Heart left ventricle (tissue), 16 donors: Measurements from ENCODE around the gene IL34. TPM values are rescaled to one million over a fixed set of nuclear protein-coding genes. Genes with fewer than 3 reads are reported as not detected.
A peak's percentile ranks its signal among the peaks of the same experiment; 100 is the strongest.

Source experiments
- ATAC-seq, 4 donors: fragments of 200-7000 bp; cut with Tn5 transposase; one replicate each; pipeline ENCODE4 v1.9.1; 2020 to 2022; ENCODE audit warnings: moderate library complexity in 4 of 4, mild to moderate bottlenecking in 3 of 4, moderate number of reproducible peaks in 1 of 4
- DNase-seq, 5 donors: peaks; one replicate each; pipeline ENCODE4 v3.0.0-alpha.2; 2020
- H3K27ac ChIP-seq, 12 donors: fragments of 200-600 bp; sonication (generic) in 4 of 12; one replicate each; pipeline versions ENCODE4 v1.5.0 to v1.8.0; 2016 to 2022; ENCODE audit warnings: mild to moderate bottlenecking in 2 of 12
- H3K27me3 ChIP-seq, 9 donors: fragments of 200-600 bp; sonication (generic) in 2 of 9; one replicate each; pipeline versions ENCODE4 v1.5.1 to v1.8.0; 2016 to 2022; ENCODE audit warnings: mild to moderate bottlenecking in 3 of 9
- H3K36me3 ChIP-seq, 9 donors: fragments of 200-600 bp; sonication (generic) in 2 of 9; one replicate each; pipeline versions ENCODE4 v1.5.0 to v1.8.0; 2018 to 2022; ENCODE audit warnings: mild to moderate bottlenecking in 2 of 9
- H3K4me1 ChIP-seq, 12 donors: fragments of 200-600 bp; sonication (generic) in 4 of 12; one replicate each; pipeline versions ENCODE4 v1.5.0 to v1.8.0; 2016 to 2022; ENCODE audit warnings: mild to moderate bottlenecking in 3 of 12
- H3K4me3 ChIP-seq, 12 donors: fragments of 200-600 bp; sonication (generic) in 4 of 12; one replicate each; pipeline versions ENCODE4 v1.5.0 to v1.8.0; 2017 to 2022; ENCODE audit warnings: mild to moderate bottlenecking in 9 of 12, moderate library complexity in 4 of 12
- H3K9me3 ChIP-seq, 12 donors: fragments of 200-600 bp; sonication (generic) in 4 of 12; one replicate each; pipeline versions ENCODE4 v1.5.0 to v1.8.0; 2016 to 2022; ENCODE audit warnings: mild to moderate bottlenecking in 1 of 12
- CTCF ChIP-seq, 12 donors: fragments of 200-600 bp; sonication (generic) in 4 of 12; IDR thresholded peaks; one replicate each; pipeline versions ENCODE4 v1.5.0 to v1.8.0; 2018 to 2022; ENCODE audit warnings: antibody characterized with exemption in 12 of 12, mild to moderate bottlenecking in 5 of 12
- POLR2A ChIP-seq, 2 donors: fragments of 450-650 bp; IDR thresholded peaks; one replicate each; pipeline ENCODE4 v1.6.1; 2017; ENCODE audit warnings: antibody characterized with exemption in 2 of 2, mild to moderate bottlenecking in 2 of 2, moderate library complexity in 2 of 2
- whole genome bisulfite sequencing, 4 donors: extraction: QIAGEN DNeasy Blood & Tissue Kit in 2 of 4; methylation state at CpG; one replicate each; pipeline versions ENCODE4 v1.1.5 to v1.1.7; 2013 to 2018; 5-methylcytosine and 5-hydroxymethylcytosine counted together
- intact Hi-C, 10 donors: fragments of 100-400 bp; cut with DNase I; formaldehyde crosslinking; loops; one replicate each; pipeline versions ENCODE4 v1.11.1 to v1.14.2; 2022
- polyA plus RNA-seq, 2 donors: library from polyadenylated mRNA; stranded (reverse); fragments of 200-250 nt; gene quantifications; one replicate each; pipeline ENCODE4 v1.2.3, GENCODE V29; 2013
- total RNA-seq, 9 donors: library from RNA; depleted of rRNA in 2 of 9; stranded (reverse); fragments of >200 nt in 2 of 9; fragmentation: NEBNext Ultra II Directional in 3 of 9; extraction: Animal tissue kit (Norgen Biotek cat#: 25700) in 3 of 9; gene quantifications; one replicate each; pipeline versions ENCODE4 v1.1.0 to v1.2.4, GENCODE V29; 2016 to 2023
- donor health status: ischemic (EF 13 %, LVEDD 7.1; RV severe dilation, severe dysfunction).
- donor health status: healthy with polysubstance abuse.
- donor health status: DM: no; HTN: yes; CAD: no.
- donor health status: DM: no; HTN: no; CAD: no.
- donor health status: ischemic (EF 25% LVEDD 6.9; RV normal size, moderate dysfunction).
- donor health status: ischemic (EF 25% LVEDD 5.7; RV mildly dilated, moderate dysfunction).
- donor health status: healthy.
- donor health status: DM: yes; HTN: yes; CAD: no.
- donor health status: ischemic (EF 35%, LVEDD 5.7; RV mildly dilated, moderate dysfunction).
- donor health status: nonischemic (EF 11% LVEDD 7.7; RV severe dilation, severe dysfunction).
- donor health status: DM: yes; HTN: yes; CAD: no.
- donor health status: PGD.
- donor health status: ischemic (EF 29% LVEDD 5.4; RV normal size, mild dysfunction).
- donor health status: nonischemic (EF 23%, LVEDD 6.1; RV moderate dilation, normal function).

Gene IL34
- total and polyA plus RNA-seq, 11 donors = 0.49 to 6.5 (median 2.5) TPM

DNA sequence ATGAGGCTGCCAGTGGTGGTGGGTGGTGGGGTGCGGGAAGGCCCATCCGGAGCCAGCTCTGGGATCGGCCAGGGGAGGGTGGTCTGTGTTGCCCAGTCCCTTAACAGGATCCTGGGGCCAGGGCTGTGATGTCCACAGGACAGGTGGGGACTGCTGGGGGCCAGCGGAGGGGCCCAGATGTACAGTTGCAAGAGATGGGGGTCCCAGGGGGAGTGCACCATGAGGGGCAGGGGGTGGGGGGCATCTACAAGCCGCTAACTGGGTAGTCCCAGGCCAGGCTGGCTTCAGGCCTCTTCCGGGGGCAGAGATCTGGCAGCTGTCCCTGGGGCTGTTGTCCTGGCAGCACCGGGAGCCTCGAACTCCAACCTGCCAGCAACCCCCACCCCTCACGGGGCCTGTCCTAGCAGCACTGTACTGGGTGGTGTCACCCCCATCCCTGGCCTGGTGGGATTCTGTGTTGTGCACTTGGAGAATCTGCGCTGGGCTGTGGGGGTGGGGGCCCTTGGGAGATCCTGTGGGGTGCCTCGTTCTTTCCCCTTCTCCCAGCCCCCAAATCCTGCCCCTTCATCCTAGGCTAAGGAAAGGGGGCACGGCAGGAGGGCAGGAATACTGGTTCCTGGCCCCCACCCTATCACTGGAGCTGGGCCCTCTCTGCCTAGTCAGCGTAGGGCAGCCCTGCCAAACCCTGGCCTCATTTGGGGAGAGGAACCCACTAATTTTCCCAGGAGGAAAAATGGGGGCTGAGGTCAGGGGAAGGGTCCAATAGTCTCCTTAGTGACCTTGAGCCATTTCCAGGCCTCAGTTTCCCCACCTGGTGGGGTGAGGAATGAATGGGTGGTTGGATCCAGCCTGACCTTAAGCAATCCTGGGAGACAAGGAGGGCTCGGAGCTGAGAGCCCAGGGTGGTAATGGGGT lies 38.0 kb downstream of the IL34 start:
- H3K36me3 ChIP-seq = peaks cover 0 to 11% (median 4%) of the 10 kb centered on the region in 9 donors
- peak overlapping the region; percentile 24 to 96 (median 73) for H3K4me3 ChIP-seq
- peak overlapping the region in 10 of 12 donors; percentile 13 to 92 (median 72) for H3K27ac ChIP-seq
- no peak for ATAC-seq
- peaks cover 3 to 96% (median 68%) of the 10 kb centered on the region in 12 donors for H3K4me1 ChIP-seq
- 47 to 62% (median 54%) methylated on average over 10 to 14 of the region's 14 CpGs for WGBS, 4 donors
- TF ChIP-seq POLR2A (IDR thresholded peaks at IDR 0.05) (no peak), CTCF (IDR thresholded peaks at IDR 0.05) (no peak)
- intact Hi-C loops = loop anchor here in 7 of 10 donors (2.0 to 5.0 kb wide), 3 partner anchors 53 to 83 kb away; no protein-coding TSS in a partner anchor
- peak in 3 of 5 donors; percentile 49 to 65 (median 54) for DNase-seq
- H3K9me3 ChIP-seq = no peaks in the 10 kb centered on the region
- peaks cover 0 to 5% (median 0%) of the 10 kb centered on the region in 9 donors for H3K27me3 ChIP-seq

- Histone ChIP-seq H3K4me3 (peak overlapping the region; percentile 24 to 96 (median 73)), H3K27me3 (peaks cover 0 to 5% (median 0%) of the 10 kb centered on the region in 9 donors), H3K9me3 (no peaks in the 10 kb centered on the region), H3K36me3 (peaks cover 0 to 3% (median 0%) of the 10 kb centered on the region in 9 donors), H3K4me1 (peaks cover 6 to 96% (median 74%) of the 10 kb centered on the region in 12 donors), H3K27ac (peak overlapping the region in 11 of 12 donors; percentile 52 to 92 (median 73))
- TF ChIP-seq CTCF (IDR thresholded peaks at IDR 0.05) (no peak), POLR2A (IDR thresholded peaks at IDR 0.05) (no peak)
- WGBS, 4 donors = 2 to 35% (median 2%) methylated on average over 4 to 90 of the region's 90 CpGs
- ATAC-seq (peak in 2 of 4 donors; percentile 1 to 2), DNase-seq (peak in 3 of 5 donors; percentile 38 to 63 (median 55))
- intact Hi-C loops = loop anchor here in 2 of 10 donors (2.0 to 5.0 kb wide), 2 partner anchors 52 to 54 kb away; no protein-coding TSS in a partner anchor
Measured at GRCh38 chr16:70685061-70685937, 38.9 kb downstream of the IL34 start.

- peak; percentile 32 to 75 (median 71) for ATAC-seq
- H3K27ac ChIP-seq = peak within 1 kb of the TSS; percentile 43 to 96 (median 84)
- TF ChIP-seq POLR2A (IDR thresholded peaks at IDR 0.05) = peak in 1 of 2 donors; percentile 51
- no peak for TF ChIP-seq CTCF (IDR thresholded peaks at IDR 0.05)
- peaks cover 6 to 96% (median 73%) of the 10 kb centered on the region in 12 donors for H3K4me1 ChIP-seq
- no peaks in the 10 kb centered on the region for H3K9me3 ChIP-seq
- peaks cover 0 to 5% (median 0%) of the 10 kb centered on the region in 9 donors for H3K27me3 ChIP-seq
- H3K36me3 ChIP-seq = no peaks in the 10 kb centered on the region
- peak within 1 kb of the TSS; percentile 24 to 96 (median 73) for H3K4me3 ChIP-seq
- intact Hi-C loops = loop anchor here in 2 of 10 donors (2.0 to 5.0 kb wide), 2 partner anchors 51 to 53 kb away; no protein-coding TSS in a partner anchor
- 0% methylated on average over 72 of the region's 72 CpGs; no CpG with 5 or more reads in 2 of the 4 donors for WGBS, 4 donors
- DNase-seq = peak; percentile 87 to 90 (median 90)
Measured at GRCh38 chr16:70685938-70686375, 39.6 kb downstream of the IL34 start, which contains the start of gene MTSS2. Gene MTSS2, minus strand, starts transcription at chr16:70686053. Its CDS starts 262 bp downstream, at chr16:70685791.
